Epithelial cell of esophagus (primary cell): ENCODE data around the gene DGKB.

Source experiments
- DNase-seq: peaks from one replicate; pipeline ENCODE4 v3.0.0; 2010; ENCODE audit warnings: low read depth
- H3K4me3 ChIP-seq: 2 replicates; pipeline ENCODE4 v1.5.1; 2011; ENCODE audit warnings: mild to moderate bottlenecking, low read length, control low read depth
- TF ChIP-seq, protein P1 (sequence below): IDR thresholded peaks from 2 replicates; pipeline ENCODE4 v1.5.1; 2011; ENCODE audit warnings: low read depth, mild to moderate bottlenecking, low read length, control low read depth, inconsistent platforms; ENCODE audit not compliant: insufficient read depth; ENCODE audit errors: missing control alignments

DGKB gene

DNA sequence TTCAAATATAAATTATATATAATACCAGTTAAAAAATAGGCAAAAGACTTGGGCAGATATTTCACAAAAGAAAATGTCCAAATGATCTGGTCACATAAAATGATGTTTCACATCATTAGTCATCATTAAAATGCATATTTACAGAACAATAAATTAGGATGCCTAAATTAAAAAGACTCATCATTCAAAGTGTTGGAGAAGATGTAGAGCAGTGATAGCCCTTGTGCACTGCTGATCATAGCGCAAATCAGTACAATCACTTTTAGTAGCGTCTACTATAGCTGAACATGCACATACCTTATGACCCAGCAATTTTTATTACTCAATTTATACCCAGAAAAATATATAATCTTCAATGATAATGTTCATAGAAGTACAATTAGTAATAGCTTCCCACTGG, 579.8 kb downstream of the DGKB start:
- no peak overlapping the region for H3K4me3 ChIP-seq
- TF ChIP-seq, protein P1, sequence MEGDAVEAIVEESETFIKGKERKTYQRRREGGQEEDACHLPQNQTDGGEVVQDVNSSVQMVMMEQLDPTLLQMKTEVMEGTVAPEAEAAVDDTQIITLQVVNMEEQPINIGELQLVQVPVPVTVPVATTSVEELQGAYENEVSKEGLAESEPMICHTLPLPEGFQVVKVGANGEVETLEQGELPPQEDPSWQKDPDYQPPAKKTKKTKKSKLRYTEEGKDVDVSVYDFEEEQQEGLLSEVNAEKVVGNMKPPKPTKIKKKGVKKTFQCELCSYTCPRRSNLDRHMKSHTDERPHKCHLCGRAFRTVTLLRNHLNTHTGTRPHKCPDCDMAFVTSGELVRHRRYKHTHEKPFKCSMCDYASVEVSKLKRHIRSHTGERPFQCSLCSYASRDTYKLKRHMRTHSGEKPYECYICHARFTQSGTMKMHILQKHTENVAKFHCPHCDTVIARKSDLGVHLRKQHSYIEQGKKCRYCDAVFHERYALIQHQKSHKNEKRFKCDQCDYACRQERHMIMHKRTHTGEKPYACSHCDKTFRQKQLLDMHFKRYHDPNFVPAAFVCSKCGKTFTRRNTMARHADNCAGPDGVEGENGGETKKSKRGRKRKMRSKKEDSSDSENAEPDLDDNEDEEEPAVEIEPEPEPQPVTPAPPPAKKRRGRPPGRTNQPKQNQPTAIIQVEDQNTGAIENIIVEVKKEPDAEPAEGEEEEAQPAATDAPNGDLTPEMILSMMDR: no peak
- DNase-seq: no peak

DNA sequence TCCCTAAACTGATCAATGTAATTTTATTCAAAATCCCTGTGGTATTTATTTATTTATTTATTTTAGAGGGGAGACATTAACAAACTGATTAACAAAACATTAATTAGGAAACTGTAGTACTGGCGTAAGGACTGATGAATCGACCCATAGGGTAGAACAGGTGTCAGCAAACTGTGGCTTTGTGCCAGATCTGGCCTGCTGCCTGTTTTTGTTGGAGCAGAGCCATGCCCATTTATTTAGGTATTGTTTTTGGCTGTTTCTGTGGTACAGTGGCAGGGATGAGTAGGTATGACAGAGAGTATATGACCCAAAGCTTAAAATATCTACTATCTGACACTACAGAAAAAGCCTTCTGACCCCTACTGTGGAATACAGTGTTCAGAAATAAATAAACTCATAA, 580.6 kb downstream of the DGKB start:
- DNase-seq: peak; percentile 17
- TF ChIP-seq, protein P1: no peak

DNA sequence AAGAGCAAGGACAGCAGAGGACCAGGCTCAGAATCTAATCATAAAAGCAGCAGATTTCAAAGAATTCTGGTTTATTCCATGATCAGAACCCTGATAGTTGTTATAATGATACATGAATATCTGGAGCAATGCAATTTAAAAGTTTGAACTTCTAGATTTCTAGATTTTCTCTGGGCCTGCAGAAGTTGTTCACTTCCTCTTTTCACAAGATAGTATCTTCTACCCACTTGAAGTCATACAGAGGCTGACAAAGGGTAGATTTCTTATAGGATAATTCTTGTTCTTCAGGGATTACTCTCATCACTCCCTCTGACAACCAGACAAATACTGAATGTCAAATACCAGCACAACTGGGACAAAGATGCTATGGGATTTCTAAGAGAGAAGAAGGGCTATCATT, 593.1 kb downstream of the DGKB start:
- TF ChIP-seq, protein P1: no peak
- no peak overlapping the region for H3K4me3 ChIP-seq
- no peak for DNase-seq

More for the DNA sequence above, 580.6 kb downstream of the DGKB start:
- H3K4me3 ChIP-seq: no peak overlapping the region

DNA sequence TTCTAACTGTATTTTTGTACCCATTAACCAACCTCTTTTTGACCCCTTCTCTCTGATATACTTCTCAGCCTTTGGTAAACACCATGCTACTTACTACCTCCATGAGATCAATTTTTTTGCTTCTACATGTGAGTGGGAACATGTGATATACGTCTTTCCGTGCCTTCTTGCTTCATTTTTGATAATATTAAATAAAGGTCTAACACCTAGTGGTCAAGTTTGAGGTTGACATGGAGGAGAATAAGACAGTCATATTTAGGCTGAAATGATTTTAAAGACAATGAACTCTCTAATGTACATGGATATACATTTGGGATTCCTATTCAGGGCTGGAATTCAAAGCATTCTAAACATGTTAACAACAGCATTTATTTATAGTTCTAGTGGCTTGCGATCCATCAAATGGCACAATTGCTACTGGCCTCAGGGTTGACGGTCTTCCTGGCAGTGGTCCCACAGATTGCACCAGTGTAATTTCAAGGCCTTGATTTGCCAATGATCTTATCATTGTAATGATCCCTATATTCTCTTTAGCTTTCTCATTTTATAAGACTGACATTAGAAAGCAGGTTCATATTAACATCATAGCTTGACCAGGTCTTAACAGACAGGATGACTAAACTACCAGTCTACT, 597.2 kb downstream of the DGKB start:
- TF ChIP-seq, protein P1: no peak
- H3K4me3 ChIP-seq: no peak overlapping the region
- DNase-seq: no peak

DNA sequence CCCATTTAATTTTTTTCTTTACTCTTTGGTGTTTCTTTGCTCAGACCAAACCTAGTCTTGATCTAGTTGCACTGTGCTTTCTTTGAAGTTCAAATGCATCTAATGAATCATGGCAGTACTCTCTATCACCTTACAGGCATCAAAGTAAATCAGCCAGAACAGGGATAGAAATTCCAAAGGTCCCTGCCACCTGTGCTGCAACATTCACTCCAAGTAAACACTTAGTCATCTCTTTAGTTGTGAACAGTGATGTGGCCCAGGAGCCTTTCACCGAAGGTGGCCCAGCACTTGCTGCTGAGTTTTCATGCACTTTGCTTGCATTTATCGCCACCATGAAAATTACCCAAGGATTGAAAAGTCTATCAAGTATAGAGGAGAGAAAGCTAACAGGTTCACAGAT, 599.0 kb downstream of the DGKB start:
- no peak overlapping the region for H3K4me3 ChIP-seq
- peak; percentile 13 for DNase-seq
- TF ChIP-seq, protein P1: no peak

DNA sequence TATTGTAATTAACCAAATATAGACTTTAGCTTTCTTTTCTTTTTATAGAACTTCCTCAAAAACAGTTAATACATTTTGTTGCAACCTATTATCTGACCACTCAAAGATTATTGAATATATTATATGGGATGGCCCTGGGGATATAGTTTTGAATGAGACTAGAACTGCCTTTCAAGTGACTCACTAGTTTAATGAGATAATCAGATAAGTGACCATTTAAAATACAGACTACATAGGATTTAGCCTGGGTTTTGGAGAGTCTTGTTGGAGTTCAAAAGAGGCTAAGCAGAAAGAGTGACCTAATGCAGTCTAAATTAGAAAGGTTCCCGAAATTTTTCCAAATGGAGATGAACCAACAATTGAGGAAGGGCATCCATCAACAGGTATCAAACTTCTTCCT, 607.9 kb downstream of the DGKB start:
- no peak overlapping the region for H3K4me3 ChIP-seq
- TF ChIP-seq, protein P1: no peak
- DNase-seq: no peak

DNA sequence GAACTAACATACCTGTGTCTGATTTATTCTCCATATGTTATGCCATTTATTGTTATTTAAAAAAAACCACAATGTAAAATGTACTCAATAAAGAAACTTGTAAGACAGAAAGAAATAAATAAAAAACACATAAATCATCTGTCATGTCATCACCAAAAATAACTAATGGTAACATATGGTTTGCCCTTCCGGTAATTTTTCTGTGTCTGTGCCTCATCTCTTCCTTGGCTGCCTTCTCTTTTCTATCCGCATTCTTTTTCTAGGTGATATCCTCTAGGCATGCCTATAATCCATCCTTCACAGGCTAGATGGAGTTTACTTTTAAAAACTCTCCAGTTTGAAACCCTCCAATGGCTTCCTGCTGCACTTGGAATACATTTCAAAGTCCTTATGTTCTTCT, 609.1 kb downstream of the DGKB start:
- H3K4me3 ChIP-seq: no peak overlapping the region
- TF ChIP-seq, protein P1: no peak
- DNase-seq: no peak
